GM12874 (cell line): Measurements from ENCODE around the gene TSPAN4.

ENCODE experiments used
- TF ChIP-seq, protein P1 (sequence below): IDR thresholded peaks from 2 replicates; pipeline ENCODE4 v1.5.1; 2011; ENCODE audit warnings: low read depth, mild to moderate bottlenecking, control low read depth, low read length, moderate library complexity; ENCODE audit not compliant: insufficient read depth

TSPAN4 gene

DNA sequence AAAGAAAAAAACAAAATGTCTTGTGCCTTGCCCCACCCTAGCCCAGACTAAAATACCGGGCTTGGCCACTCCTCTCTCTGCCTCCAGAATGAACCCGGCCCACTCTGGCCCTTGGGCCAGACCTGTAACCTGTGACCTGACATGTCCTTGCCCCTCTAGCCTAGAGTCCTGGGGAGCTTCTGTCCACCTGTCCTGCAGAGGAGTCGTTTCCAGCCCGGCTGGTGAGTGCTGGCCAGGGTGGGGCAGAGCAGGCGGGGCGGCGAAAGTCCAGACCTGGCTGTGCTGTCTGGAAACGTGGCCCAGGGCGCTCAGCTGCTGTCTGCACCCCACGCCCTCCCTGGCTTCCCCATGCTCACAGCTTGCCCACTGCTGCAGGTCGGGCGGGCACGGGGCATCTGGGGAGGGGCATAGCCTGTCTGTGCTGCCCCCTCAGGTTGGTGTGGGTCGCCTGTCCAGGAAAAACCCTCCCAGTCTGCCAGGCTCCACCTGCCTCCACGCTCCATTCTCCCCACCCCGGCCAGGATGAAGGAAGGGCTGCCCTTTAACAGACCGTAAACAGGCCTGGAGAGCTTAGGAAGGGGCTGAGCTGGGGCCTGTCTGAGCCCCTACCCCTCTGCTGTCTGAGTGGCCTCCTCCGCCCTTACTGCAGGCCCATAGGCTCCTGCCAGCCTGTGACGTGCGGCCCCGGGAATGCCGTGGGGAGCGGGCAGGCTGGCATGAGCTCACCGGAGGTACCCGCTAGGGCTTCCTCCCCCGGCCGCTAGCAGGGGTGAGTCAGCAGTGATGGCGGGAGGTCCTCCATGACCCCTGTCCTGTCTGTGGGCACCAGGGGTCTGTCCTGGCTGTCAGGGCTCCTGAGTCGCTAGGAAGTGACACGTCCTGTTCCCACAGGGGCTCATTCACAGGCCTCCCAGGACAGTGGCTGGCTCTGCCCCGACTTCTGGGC lies 8.0 kb upstream of the TSPAN4 start:
- TF ChIP-seq, protein P1, sequence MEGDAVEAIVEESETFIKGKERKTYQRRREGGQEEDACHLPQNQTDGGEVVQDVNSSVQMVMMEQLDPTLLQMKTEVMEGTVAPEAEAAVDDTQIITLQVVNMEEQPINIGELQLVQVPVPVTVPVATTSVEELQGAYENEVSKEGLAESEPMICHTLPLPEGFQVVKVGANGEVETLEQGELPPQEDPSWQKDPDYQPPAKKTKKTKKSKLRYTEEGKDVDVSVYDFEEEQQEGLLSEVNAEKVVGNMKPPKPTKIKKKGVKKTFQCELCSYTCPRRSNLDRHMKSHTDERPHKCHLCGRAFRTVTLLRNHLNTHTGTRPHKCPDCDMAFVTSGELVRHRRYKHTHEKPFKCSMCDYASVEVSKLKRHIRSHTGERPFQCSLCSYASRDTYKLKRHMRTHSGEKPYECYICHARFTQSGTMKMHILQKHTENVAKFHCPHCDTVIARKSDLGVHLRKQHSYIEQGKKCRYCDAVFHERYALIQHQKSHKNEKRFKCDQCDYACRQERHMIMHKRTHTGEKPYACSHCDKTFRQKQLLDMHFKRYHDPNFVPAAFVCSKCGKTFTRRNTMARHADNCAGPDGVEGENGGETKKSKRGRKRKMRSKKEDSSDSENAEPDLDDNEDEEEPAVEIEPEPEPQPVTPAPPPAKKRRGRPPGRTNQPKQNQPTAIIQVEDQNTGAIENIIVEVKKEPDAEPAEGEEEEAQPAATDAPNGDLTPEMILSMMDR, result no peak

DNA sequence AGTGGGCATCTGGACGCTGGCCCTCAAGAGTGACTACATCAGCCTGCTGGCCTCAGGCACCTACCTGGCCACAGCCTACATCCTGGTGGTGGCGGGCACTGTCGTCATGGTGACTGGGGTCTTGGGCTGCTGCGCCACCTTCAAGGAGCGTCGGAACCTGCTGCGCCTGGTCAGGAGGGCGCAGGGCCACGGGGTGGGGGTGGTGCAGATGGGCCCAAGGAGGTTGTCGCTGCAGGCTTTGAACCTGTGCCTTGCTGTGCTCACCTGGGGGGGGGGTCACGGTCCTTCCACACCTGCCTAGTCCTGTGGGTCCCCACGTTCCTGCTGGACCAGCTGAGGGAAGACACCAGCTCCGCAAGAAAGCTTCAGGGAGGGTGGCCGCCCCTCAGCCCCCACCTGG lies 6.4 kb upstream of the TSPAN4 start:
- TF ChIP-seq, protein P1, result no peak

DNA sequence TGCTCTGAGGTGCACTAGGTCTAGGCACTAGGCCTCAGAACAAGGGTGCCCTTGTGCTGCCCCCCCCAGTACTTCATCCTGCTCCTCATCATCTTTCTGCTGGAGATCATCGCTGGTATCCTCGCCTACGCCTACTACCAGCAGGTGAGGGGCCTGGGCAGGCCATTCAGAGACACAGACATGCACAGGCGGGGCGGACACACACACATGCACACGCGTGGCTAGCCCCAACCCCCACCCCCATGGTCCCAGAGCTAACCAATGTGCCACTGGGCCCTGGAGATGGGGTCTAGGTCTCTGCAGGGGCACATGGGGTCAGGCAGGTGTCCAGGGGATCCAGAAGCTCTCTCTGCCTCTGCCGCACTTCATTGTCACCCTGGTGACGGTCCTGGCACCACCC lies 6.0 kb upstream of the TSPAN4 start:
- TF ChIP-seq, protein P1, result no peak

DNA sequence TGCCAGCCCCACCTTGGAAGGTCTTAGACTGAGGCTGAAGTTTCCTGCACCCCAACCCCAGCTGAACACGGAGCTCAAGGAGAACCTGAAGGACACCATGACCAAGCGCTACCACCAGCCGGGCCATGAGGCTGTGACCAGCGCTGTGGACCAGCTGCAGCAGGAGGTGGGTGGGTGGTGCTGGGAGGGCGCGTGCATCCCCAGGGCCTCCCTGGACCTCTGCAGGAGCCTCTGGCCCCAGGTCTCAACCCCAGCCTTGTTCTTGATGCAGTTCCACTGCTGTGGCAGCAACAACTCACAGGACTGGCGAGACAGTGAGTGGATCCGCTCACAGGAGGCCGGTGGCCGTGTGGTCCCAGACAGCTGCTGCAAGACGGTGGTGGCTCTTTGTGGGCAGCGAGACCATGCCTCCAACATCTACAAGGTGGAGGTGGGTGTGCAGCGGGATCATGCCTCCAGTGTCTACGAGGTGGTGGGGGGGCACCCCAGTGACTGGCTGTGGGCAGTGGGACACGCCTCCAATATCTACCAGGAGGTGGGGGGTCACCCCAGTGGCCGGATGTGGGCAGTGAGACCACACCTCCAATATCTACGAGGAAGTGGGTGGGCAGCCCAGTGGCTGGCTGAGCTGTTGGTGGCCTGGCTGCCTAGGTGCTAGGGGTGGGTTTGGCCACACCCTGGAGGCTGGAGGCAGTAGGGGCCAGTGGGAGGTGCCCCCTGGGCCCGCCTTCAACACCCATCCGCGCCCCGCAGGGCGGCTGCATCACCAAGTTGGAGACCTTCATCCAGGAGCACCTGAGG lies 5.3 kb upstream of the TSPAN4 start:
- TF ChIP-seq, protein P1, result no peak

DNA sequence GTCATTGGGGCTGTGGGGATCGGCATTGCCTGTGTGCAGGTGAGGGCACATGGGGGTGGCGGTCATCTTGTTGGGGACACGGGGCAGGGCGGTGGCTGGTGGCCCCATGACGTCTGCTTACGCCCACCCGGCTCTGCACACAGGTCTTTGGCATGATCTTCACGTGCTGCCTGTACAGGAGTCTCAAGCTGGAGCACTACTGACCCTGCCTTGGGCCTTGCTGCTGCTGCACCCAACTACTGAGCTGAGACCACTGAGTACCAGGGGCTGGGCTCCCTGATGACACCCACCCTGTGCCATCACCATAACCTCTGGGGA lies 4.7 kb upstream of the TSPAN4 start:
- TF ChIP-seq, protein P1, result no peak

DNA sequence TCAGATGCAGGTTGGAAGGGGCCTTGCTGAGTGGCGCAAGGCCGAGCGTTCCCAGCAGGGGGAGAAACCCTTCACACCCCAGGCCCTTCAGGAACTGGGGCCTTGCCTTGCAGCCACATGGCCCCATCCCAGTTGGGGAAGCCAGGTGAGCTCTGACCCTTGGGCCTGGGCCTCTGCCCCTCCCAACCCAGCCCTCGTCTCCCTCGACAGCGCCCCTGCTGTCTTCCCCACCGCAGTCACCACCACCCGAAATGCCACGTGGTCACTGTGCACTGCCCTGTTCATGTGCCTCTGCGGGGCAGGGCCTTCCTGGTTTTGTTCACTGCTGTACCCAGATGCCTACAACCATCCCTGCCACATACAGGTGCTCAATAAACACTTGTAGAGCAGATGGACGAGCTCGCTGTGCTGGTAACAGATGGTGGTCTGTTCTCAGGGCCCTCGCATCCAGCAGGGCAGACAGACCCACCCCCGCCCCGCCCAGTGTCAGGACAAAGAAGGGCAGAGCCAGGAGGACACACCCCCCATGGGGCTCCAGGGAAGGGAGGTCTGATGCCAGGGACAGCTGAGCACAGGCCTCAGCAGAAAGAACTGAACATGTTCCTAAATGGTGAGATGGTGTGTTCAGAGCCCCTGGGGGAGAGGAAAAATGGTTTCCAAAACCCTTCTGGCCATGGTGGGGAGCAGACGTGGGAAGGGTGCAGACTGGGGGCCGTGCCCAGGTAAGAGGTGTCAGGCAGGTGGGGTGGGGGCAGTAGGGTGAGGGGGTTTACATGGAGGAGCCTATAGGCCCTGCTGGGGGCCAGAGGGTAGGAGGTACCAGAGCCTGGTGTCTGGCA lies 4.0 kb upstream of the TSPAN4 start:
- TF ChIP-seq, protein P1, result no peak

DNA sequence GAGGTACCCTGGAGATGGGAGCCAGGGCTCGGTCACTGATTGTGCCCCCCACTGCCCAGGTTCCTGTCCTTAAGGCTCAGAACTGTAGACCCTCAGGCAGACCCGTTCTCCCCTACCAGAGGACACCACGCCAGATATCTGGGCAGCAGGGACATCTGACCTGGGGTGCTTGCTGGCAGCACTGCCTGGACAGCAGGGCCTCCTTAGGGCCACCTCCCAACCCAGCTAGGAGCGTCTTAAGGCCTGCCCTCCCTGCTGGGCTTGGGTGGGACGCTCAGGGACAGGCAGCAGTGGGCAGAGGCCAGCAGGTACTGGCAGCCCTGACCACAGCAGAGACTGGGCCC lies 3.4 kb upstream of the TSPAN4 start:
- TF ChIP-seq, protein P1, result no peak
